ENCODE measurements around the gene SSH2.

- TF ChIP-seq CTCF (conservative IDR thresholded peaks at IDR 0.05 in 1 of 2, IDR thresholded peaks at IDR 0.05 in 1 of 2; ENCODE audit: extremely low read depth in 1 of 2, insufficient read depth in 1 of 2, low read depth in 1 of 2, low read length in 2 of 2) (peak; percentile 31 to 45), EZH2 (IDR thresholded peaks at IDR 0.05; ENCODE audit: borderline replicate concordance, low read length) (no peak)
Observed at GRCh38 chr17:29617125-29617480, 312.9 kb downstream of the SSH2 start.

Measured in mammary epithelial cell (primary cell).